ENCODE results near the gene IL17C. TPM values are rescaled to one million over a fixed set of nuclear protein-coding genes. Genes with fewer than 3 reads are reported as not detected.

Gene IL17C, protein sequence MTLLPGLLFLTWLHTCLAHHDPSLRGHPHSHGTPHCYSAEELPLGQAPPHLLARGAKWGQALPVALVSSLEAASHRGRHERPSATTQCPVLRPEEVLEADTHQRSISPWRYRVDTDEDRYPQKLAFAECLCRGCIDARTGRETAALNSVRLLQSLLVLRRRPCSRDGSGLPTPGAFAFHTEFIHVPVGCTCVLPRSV
- polyA plus RNA-seq (2013), result 0.05 TPM

DNA sequence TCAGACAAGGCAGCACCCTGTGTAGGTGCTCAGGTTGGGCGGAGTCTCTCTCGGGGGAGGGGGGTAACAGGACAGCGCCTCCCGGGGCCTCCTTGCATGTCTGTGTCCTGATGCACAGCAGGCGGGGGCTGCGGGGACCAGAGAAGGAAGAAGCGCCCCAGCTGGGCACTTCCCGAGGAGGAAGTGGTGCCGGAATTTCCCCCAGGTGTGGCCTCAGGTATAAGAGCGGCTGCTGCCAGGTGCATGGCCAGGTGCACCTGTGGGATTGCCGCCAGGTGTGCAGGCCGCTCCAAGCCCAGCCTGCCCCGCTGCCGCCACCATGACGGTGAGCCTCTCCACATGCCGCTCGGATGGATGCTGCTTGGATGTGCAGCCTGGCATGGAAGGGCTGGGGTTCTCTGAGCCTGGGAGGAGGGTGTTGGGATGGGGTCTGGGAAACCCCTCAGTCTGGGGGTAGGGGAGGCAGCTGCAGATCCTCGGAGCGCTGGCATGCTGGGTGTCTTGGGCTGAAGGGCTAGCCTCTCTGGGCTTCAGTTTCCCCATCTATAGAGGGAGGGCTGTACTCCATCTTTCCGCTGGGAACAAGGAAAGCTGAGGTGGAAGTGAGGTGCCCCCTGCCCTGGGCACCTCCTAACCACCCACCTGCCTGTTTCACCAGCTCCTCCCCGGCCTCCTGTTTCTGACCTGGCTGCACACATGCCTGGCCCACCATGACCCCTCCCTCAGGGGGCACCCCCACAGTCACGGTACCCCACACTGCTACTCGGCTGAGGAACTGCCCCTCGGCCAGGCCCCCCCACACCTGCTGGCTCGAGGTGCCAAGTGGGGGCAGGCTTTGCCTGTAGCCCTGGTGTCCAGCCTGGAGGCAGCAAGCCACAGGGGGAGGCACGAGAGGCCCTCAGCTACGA, at the start of gene IL17C:
IL17C (plus strand) TSS at position 250 of the 908 bp plus-strand sequence; CDS start at position 320, 70 bp downstream.
- POLR2A ChIA-PET, result no interaction called here
- Histone ChIP-seq H3K4me3 (ENCODE audit: control insufficient read depth in 1 of 7, extremely low read depth in 1 of 7, insufficient read depth in 4 of 7, low read depth in 2 of 7, low read length in 6 of 7) (no peak within 1 kb of the TSS), H3K27ac (ENCODE audit: insufficient read depth in 1 of 2, low read depth in 1 of 2, low read length in 2 of 2, poor library complexity in 1 of 2, severe bottlenecking in 2 of 2) (no peak within 1 kb of the TSS), H3K27me3 (replicated peaks in 2 of 5; ENCODE audit: control insufficient read depth in 4 of 5, insufficient read depth in 5 of 5, low read length in 4 of 5) (peaks cover 0 to 72% (median 18%) of the 10 kb centered on the region in 5 experiments), H3K36me3 (ENCODE audit: control insufficient read depth in 4 of 4, insufficient read depth in 4 of 4, low read length in 3 of 4) (peaks cover 0 to 14% (median 4%) of the 10 kb centered on the region in 4 experiments), H3K4me1 (ENCODE audit: control extremely low read depth in 1 of 4, control insufficient read depth in 4 of 4, insufficient read depth in 4 of 4, low read length in 3 of 4) (peaks cover 0 to 29% (median 20%) of the 10 kb centered on the region in 4 experiments), H3K9me3 (ENCODE audit: control extremely low read depth in 1 of 5, control insufficient read depth in 4 of 5, insufficient read depth in 2 of 5, low read depth in 1 of 5, low read length in 4 of 5) (no peaks in the 10 kb centered on the region)
- CTCF ChIA-PET, result interaction anchor here (0.6 to 1.1 kb wide), 3 partner anchors 11 to 98 kb away, joined by 3 to 4 read pairs (median 3); no protein-coding TSS in a partner anchor
- peak in 1 of 3 donors; percentile 21 for DNase-seq
- 40% methylated on average over 24 of the region's 27 CpGs for WGBS (ENCODE audit: insufficient coverage)

DNA sequence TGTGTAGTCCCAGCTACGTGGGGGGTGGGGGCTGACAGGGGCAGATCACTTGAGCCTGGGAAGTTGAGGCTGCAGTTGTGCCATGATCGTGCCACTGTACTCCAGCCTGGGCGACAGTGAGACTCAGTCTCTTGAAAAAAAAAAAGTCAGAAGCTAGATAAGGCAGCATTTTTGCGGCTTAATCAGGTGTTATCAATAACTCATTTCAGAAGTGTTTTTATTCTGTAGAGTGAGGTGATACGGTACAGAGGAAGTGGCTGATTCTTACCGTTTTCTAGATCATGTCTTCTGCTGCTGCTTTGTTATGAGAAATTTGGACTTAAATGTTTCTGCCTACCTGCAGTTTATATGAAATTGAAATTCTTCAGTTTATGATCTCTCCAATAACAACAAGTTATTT, 49.6 kb upstream of the IL17C start:
- no peak overlapping the region for H3K4me3 ChIP-seq (ENCODE audit: control insufficient read depth in 1 of 7, extremely low read depth in 1 of 7, insufficient read depth in 4 of 7, low read depth in 2 of 7, low read length in 6 of 7)
- CTCF ChIA-PET, result no interaction called here
- H3K9me3 ChIP-seq (ENCODE audit: control extremely low read depth in 1 of 5, control insufficient read depth in 4 of 5, insufficient read depth in 2 of 5, low read depth in 1 of 5, low read length in 4 of 5), result no peaks in the 10 kb centered on the region
- no peak for DNase-seq
- POLR2A ChIA-PET, result no interaction called here
- 93% methylated on average over 3 of the region's 6 CpGs for WGBS (ENCODE audit: insufficient coverage)
- no peaks in the 10 kb centered on the region for H3K27me3 ChIP-seq (replicated peaks in 2 of 5; ENCODE audit: control insufficient read depth in 4 of 5, insufficient read depth in 5 of 5, low read length in 4 of 5)
- no peaks in the 10 kb centered on the region for H3K4me1 ChIP-seq (ENCODE audit: control extremely low read depth in 1 of 4, control insufficient read depth in 4 of 4, insufficient read depth in 4 of 4, low read length in 3 of 4)
- no peak overlapping the region for H3K27ac ChIP-seq (ENCODE audit: insufficient read depth in 1 of 2, low read depth in 1 of 2, low read length in 2 of 2, poor library complexity in 1 of 2, severe bottlenecking in 2 of 2)
- H3K36me3 ChIP-seq (ENCODE audit: control insufficient read depth in 4 of 4, insufficient read depth in 4 of 4, low read length in 3 of 4), result peaks cover 9 to 71% (median 55%) of the 10 kb centered on the region in 4 experiments

GRCh38 chr16:88589441-88589840, 48.9 kb upstream of the IL17C start:
- Histone ChIP-seq H3K4me3 (ENCODE audit: control insufficient read depth in 1 of 7, extremely low read depth in 1 of 7, insufficient read depth in 4 of 7, low read depth in 2 of 7, low read length in 6 of 7) (no peak overlapping the region), H3K27me3 (replicated peaks in 2 of 5; ENCODE audit: control insufficient read depth in 4 of 5, insufficient read depth in 5 of 5, low read length in 4 of 5) (no peaks in the 10 kb centered on the region), H3K36me3 (ENCODE audit: control insufficient read depth in 4 of 4, insufficient read depth in 4 of 4, low read length in 3 of 4) (peaks cover 11 to 73% (median 58%) of the 10 kb centered on the region in 4 experiments), H3K4me1 (ENCODE audit: control extremely low read depth in 1 of 4, control insufficient read depth in 4 of 4, insufficient read depth in 4 of 4, low read length in 3 of 4) (no peaks in the 10 kb centered on the region), H3K9me3 (ENCODE audit: control extremely low read depth in 1 of 5, control insufficient read depth in 4 of 5, insufficient read depth in 2 of 5, low read depth in 1 of 5, low read length in 4 of 5) (no peaks in the 10 kb centered on the region), H3K27ac (ENCODE audit: insufficient read depth in 1 of 2, low read depth in 1 of 2, low read length in 2 of 2, poor library complexity in 1 of 2, severe bottlenecking in 2 of 2) (no peak overlapping the region)
- ChIA-PET POLR2A (no interaction called here), CTCF (interaction anchor here (1.1 kb wide), 1 partner anchor 30 kb away, joined by 3 read pairs; no protein-coding TSS in a partner anchor)
- WGBS (ENCODE audit: insufficient coverage), result 97% methylated on average over 10 of the region's 11 CpGs
- DNase-seq, result no peak

GRCh38 chr16:88591577-88592021, 46.8 kb upstream of the IL17C start:
- ChIA-PET CTCF (no interaction called here), POLR2A (interaction anchor here (0.6 kb wide), 2 partner anchors 8 to 22 kb away, joined by 3 to 6 read pairs; partner anchors contain the start of gene ZC3H18)
- H3K4me1 ChIP-seq (ENCODE audit: control extremely low read depth in 1 of 4, control insufficient read depth in 4 of 4, insufficient read depth in 4 of 4, low read length in 3 of 4), result no peaks in the 10 kb centered on the region
- peak in 2 of 3 donors; percentile 36 to 45 for DNase-seq
- H3K27ac ChIP-seq (ENCODE audit: insufficient read depth in 1 of 2, low read depth in 1 of 2, low read length in 2 of 2, poor library complexity in 1 of 2, severe bottlenecking in 2 of 2), result no peak overlapping the region
- no peaks in the 10 kb centered on the region for H3K9me3 ChIP-seq (ENCODE audit: control extremely low read depth in 1 of 5, control insufficient read depth in 4 of 5, insufficient read depth in 2 of 5, low read depth in 1 of 5, low read length in 4 of 5)
- 100% methylated on average over 7 of the region's 10 CpGs for WGBS (ENCODE audit: insufficient coverage)
- no peaks in the 10 kb centered on the region for H3K27me3 ChIP-seq (replicated peaks in 2 of 5; ENCODE audit: control insufficient read depth in 4 of 5, insufficient read depth in 5 of 5, low read length in 4 of 5)
- no peak overlapping the region for H3K4me3 ChIP-seq (ENCODE audit: control insufficient read depth in 1 of 7, extremely low read depth in 1 of 7, insufficient read depth in 4 of 7, low read depth in 2 of 7, low read length in 6 of 7)
- peaks cover 14 to 64% (median 53%) of the 10 kb centered on the region in 4 experiments for H3K36me3 ChIP-seq (ENCODE audit: control insufficient read depth in 4 of 4, insufficient read depth in 4 of 4, low read length in 3 of 4)

DNA sequence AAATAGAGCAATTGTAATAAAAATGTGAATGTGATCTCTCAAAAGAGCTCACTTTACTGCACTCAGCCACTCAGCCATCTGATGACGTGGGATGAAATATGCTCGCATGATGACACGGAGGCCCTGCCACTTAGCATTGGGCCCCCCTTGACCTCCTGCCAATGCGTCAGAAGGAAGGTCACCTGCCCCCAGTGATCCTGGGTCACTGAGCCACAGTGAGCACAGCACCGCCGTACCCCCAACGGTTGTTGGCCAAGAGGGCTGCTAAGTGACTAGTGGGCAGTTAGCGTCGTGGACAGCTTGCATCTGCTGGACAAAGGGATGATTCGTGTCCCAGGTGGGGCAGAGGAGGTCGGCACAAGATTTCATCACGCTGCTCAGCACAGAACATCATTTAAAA, 45.3 kb upstream of the IL17C start:
- ChIA-PET CTCF (no interaction called here), POLR2A (no interaction called here)
- no peaks in the 10 kb centered on the region for H3K27me3 ChIP-seq (replicated peaks in 2 of 5; ENCODE audit: control insufficient read depth in 4 of 5, insufficient read depth in 5 of 5, low read length in 4 of 5)
- no peak overlapping the region for H3K27ac ChIP-seq (ENCODE audit: insufficient read depth in 1 of 2, low read depth in 1 of 2, low read length in 2 of 2, poor library complexity in 1 of 2, severe bottlenecking in 2 of 2)
- 96% methylated on average over 12 of the region's 12 CpGs for WGBS (ENCODE audit: insufficient coverage)
- DNase-seq, result no peak
- H3K9me3 ChIP-seq (ENCODE audit: control extremely low read depth in 1 of 5, control insufficient read depth in 4 of 5, insufficient read depth in 2 of 5, low read depth in 1 of 5, low read length in 4 of 5), result no peaks in the 10 kb centered on the region
- H3K4me1 ChIP-seq (ENCODE audit: control extremely low read depth in 1 of 4, control insufficient read depth in 4 of 4, insufficient read depth in 4 of 4, low read length in 3 of 4), result peaks cover 0 to under 1% (median under 1%) of the 10 kb centered on the region in 4 experiments
- peaks cover 10 to 55% (median 43%) of the 10 kb centered on the region in 4 experiments for H3K36me3 ChIP-seq (ENCODE audit: control insufficient read depth in 4 of 4, insufficient read depth in 4 of 4, low read length in 3 of 4)
- no peak overlapping the region for H3K4me3 ChIP-seq (ENCODE audit: control insufficient read depth in 1 of 7, extremely low read depth in 1 of 7, insufficient read depth in 4 of 7, low read depth in 2 of 7, low read length in 6 of 7)

- CTCF ChIA-PET, result no interaction called here
- POLR2A ChIA-PET, result no interaction called here
- H3K36me3 ChIP-seq (ENCODE audit: control insufficient read depth in 4 of 4, insufficient read depth in 4 of 4, low read length in 3 of 4), result peaks cover 10 to 55% (median 43%) of the 10 kb centered on the region in 4 experiments
- peaks cover 0 to 4% (median 2%) of the 10 kb centered on the region in 4 experiments for H3K4me1 ChIP-seq (ENCODE audit: control extremely low read depth in 1 of 4, control insufficient read depth in 4 of 4, insufficient read depth in 4 of 4, low read length in 3 of 4)
- over 99% methylated on average over 11 of the region's 11 CpGs for WGBS (ENCODE audit: insufficient coverage)
- H3K27me3 ChIP-seq (replicated peaks in 2 of 5; ENCODE audit: control insufficient read depth in 4 of 5, insufficient read depth in 5 of 5, low read length in 4 of 5), result no peaks in the 10 kb centered on the region
- no peak overlapping the region for H3K27ac ChIP-seq (ENCODE audit: insufficient read depth in 1 of 2, low read depth in 1 of 2, low read length in 2 of 2, poor library complexity in 1 of 2, severe bottlenecking in 2 of 2)
- no peak overlapping the region for H3K4me3 ChIP-seq (ENCODE audit: control insufficient read depth in 1 of 7, extremely low read depth in 1 of 7, insufficient read depth in 4 of 7, low read depth in 2 of 7, low read length in 6 of 7)
- DNase-seq, result no peak
- no peaks in the 10 kb centered on the region for H3K9me3 ChIP-seq (ENCODE audit: control extremely low read depth in 1 of 5, control insufficient read depth in 4 of 5, insufficient read depth in 2 of 5, low read depth in 1 of 5, low read length in 4 of 5)
These were observed 44.9 kb upstream of the IL17C start for GRCh38 chr16:88593489-88593888.
